ENCODE results near the gene ZBTB14.

The ZBTB14 gene

GRCh38 chr18:5295231-5295920 lies at the start of gene ZBTB14:
TSS of gene ZBTB14 (minus strand) at chr18:5295726. CDS start at chr18:5293246, 2,480 bp downstream.
- Histone ChIP-seq H2AFZ (ENCODE audit: low read depth, low read length, severe bottlenecking) (peak within 1 kb of the TSS; percentile 82), H3K4me3 (ENCODE audit: insufficient read depth, low read length, poor library complexity, severe bottlenecking) (peak within 1 kb of the TSS; percentile 69), H3K36me3 (ENCODE audit: low read length) (peaks cover 12% of the 10 kb centered on the region; the same call in 1 of the 2 replicates), H3K27ac (ENCODE audit: low read depth, low read length) (peak within 1 kb of the TSS; percentile 94), H3K27me3 (ENCODE audit: low read length) (no peaks in the 10 kb centered on the region), H3F3A (ENCODE audit: insufficient read depth) (no peaks in the 10 kb centered on the region; the same call in 1 of the 2 replicates), H4K20me1 (ENCODE audit: low read depth, low read length) (no peaks in the 10 kb centered on the region), H3K9ac (ENCODE audit: low read length) (peak within 1 kb of the TSS; percentile 80), H3K79me2 (ENCODE audit: insufficient read depth, low read length) (peaks cover 21% of the 10 kb centered on the region), H3K4me2 (ENCODE audit: low read depth, low read length, poor library complexity, severe bottlenecking) (peak within 1 kb of the TSS; percentile 83), H3K9me2 (replicated peaks; ENCODE audit: insufficient read depth, low read length) (no peaks in the 10 kb centered on the region), H3K9me3 (ENCODE audit: insufficient read depth, low read length) (no peaks in the 10 kb centered on the region)
- no peak for TF ChIP-seq EZH2phosphoT487 (conservative IDR thresholded peaks at IDR 0.05; ENCODE audit: low read length)
- no peak for TF ChIP-seq CTCF (IDR thresholded peaks at IDR 0.05; ENCODE audit: insufficient read depth, low read length, poor library complexity, severe bottlenecking)

- no peaks in the 10 kb centered on the region for H3K36me3 ChIP-seq (ENCODE audit: low read length)
These were observed 43.8 kb upstream of the ZBTB14 start for GRCh38 chr18:5339202-5339834.

GRCh38 chr18:5334456-5335075 lies 39.0 kb upstream of the ZBTB14 start:
- no peak overlapping the region for H2AFZ ChIP-seq (ENCODE audit: low read depth, low read length, severe bottlenecking)
- H3K36me3 ChIP-seq (ENCODE audit: low read length), result no peaks in the 10 kb centered on the region
- H3K9ac ChIP-seq (ENCODE audit: low read length), result no peak overlapping the region
- H3K79me2 ChIP-seq (ENCODE audit: insufficient read depth, low read length), result no peaks in the 10 kb centered on the region
- H3K9me2 ChIP-seq (replicated peaks; ENCODE audit: insufficient read depth, low read length), result no peaks in the 10 kb centered on the region
- H3K27ac ChIP-seq (ENCODE audit: low read depth, low read length), result no peak overlapping the region
- no peaks in the 10 kb centered on the region for H4K20me1 ChIP-seq (ENCODE audit: low read depth, low read length)
- no peaks in the 10 kb centered on the region for H3K9me3 ChIP-seq (ENCODE audit: insufficient read depth, low read length)
- H3F3A ChIP-seq (ENCODE audit: insufficient read depth), result no peaks in the 10 kb centered on the region
- H3K4me3 ChIP-seq (ENCODE audit: insufficient read depth, low read length, poor library complexity, severe bottlenecking), result no peak overlapping the region
- TF ChIP-seq CTCF (IDR thresholded peaks at IDR 0.05; ENCODE audit: insufficient read depth, low read length, poor library complexity, severe bottlenecking), result no peak
- no peak for TF ChIP-seq EZH2phosphoT487 (conservative IDR thresholded peaks at IDR 0.05; ENCODE audit: low read length)
- no peak overlapping the region for H3K4me2 ChIP-seq (ENCODE audit: low read depth, low read length, poor library complexity, severe bottlenecking)
- no peaks in the 10 kb centered on the region for H3K27me3 ChIP-seq (ENCODE audit: low read length)

More at GRCh38 chr18:5339202-5339834, 43.8 kb upstream of the ZBTB14 start:
- Histone ChIP-seq H3K9me3 (ENCODE audit: insufficient read depth, low read length) (no peaks in the 10 kb centered on the region), H3K27ac (ENCODE audit: low read depth, low read length) (no peak overlapping the region), H3K9me2 (replicated peaks; ENCODE audit: insufficient read depth, low read length) (no peaks in the 10 kb centered on the region), H3K27me3 (ENCODE audit: low read length) (no peaks in the 10 kb centered on the region), H2AFZ (ENCODE audit: low read depth, low read length, severe bottlenecking) (no peak overlapping the region), H3F3A (ENCODE audit: insufficient read depth) (no peaks in the 10 kb centered on the region), H3K79me2 (ENCODE audit: insufficient read depth, low read length) (no peaks in the 10 kb centered on the region), H4K20me1 (ENCODE audit: low read depth, low read length) (no peaks in the 10 kb centered on the region), H3K4me3 (ENCODE audit: insufficient read depth, low read length, poor library complexity, severe bottlenecking) (no peak overlapping the region), H3K4me2 (ENCODE audit: low read depth, low read length, poor library complexity, severe bottlenecking) (no peak overlapping the region), H3K9ac (ENCODE audit: low read length) (no peak overlapping the region)
- TF ChIP-seq CTCF (IDR thresholded peaks at IDR 0.05; ENCODE audit: insufficient read depth, low read length, poor library complexity, severe bottlenecking) (no peak), EZH2phosphoT487 (conservative IDR thresholded peaks at IDR 0.05; ENCODE audit: low read length) (no peak)

Data from SU-DHL-6 (cell line).